B cell (primary cell): ENCODE measurements around the gene SFT2D1.

ENCODE experiments used
- EZH2 ChIP-seq: IDR thresholded peaks from 2 replicates; pipeline ENCODE4 v1.6.1; 2012; ENCODE audit warnings: borderline replicate concordance, low read depth, mild to moderate bottlenecking, moderate library complexity, low read length; ENCODE audit not compliant: insufficient read depth, poor library complexity, severe bottlenecking
- TF ChIP-seq, protein P1 (sequence below): fragments of 200-600 bp; IDR thresholded peaks from one replicate; pipeline ENCODE4 v1.8.0; 2022; ENCODE audit warnings: antibody characterized with exemption, mild to moderate bottlenecking

DNA sequence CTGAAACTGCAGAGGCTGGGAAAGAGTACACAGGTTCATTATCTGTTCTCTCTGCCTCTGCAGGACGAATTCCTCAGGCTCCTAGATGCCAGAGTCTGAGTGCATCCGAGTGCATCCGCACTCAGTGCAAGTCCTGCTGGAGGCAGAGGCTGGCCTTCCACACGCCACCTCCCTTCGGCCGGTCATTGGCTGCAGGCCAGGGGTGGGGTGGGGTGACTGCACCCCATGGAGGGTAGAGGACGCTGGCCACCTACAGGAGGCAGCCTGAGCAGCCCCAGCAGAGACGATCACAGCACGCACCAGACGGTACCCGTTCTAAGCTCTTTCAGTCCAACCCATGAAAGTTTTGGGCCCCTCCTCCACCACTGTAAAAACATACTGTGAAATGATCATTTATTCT is 11.7 kb downstream of the SFT2D1 start:
- TF ChIP-seq EZH2, result no peak
- TF ChIP-seq, protein P1, sequence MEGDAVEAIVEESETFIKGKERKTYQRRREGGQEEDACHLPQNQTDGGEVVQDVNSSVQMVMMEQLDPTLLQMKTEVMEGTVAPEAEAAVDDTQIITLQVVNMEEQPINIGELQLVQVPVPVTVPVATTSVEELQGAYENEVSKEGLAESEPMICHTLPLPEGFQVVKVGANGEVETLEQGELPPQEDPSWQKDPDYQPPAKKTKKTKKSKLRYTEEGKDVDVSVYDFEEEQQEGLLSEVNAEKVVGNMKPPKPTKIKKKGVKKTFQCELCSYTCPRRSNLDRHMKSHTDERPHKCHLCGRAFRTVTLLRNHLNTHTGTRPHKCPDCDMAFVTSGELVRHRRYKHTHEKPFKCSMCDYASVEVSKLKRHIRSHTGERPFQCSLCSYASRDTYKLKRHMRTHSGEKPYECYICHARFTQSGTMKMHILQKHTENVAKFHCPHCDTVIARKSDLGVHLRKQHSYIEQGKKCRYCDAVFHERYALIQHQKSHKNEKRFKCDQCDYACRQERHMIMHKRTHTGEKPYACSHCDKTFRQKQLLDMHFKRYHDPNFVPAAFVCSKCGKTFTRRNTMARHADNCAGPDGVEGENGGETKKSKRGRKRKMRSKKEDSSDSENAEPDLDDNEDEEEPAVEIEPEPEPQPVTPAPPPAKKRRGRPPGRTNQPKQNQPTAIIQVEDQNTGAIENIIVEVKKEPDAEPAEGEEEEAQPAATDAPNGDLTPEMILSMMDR, result no peak
